ENCODE results near the gene LRRC3.
"Not testable (repeated sequence)": the region's sequence is repeated elsewhere in the genome, so short reads cannot be mapped to it uniquely, and the experiment has no call there.

LRRC3 gene

GRCh38 chr21:44414291-44415072 lies 40.8 kb upstream of the LRRC3 start:
- no peak for FAIRE-seq
- no peak for DNase-seq (ENCODE audit: insufficient read length, low spot score)
- TF ChIP-seq CTCF (IDR thresholded peaks at IDR 0.05; ENCODE audit: insufficient read depth, missing control alignments) = no peak

GRCh38 chr21:44415073-44416025 lies 40.0 kb upstream of the LRRC3 start:
- FAIRE-seq = no peak
- DNase-seq (ENCODE audit: insufficient read length, low spot score) = no peak
- no peak for TF ChIP-seq CTCF (IDR thresholded peaks at IDR 0.05; ENCODE audit: insufficient read depth, missing control alignments)

GRCh38 chr21:44416193-44416592 lies 39.1 kb upstream of the LRRC3 start:
- no peak for DNase-seq (ENCODE audit: insufficient read length, low spot score)
- FAIRE-seq = no peak
- TF ChIP-seq CTCF (IDR thresholded peaks at IDR 0.05; ENCODE audit: insufficient read depth, missing control alignments) = no peak

- FAIRE-seq; DNase-seq (ENCODE audit: insufficient read length, low spot score): not testable (repeated sequence)
These were observed 37.6 kb upstream of the LRRC3 start for GRCh38 chr21:44417621-44418107.

GRCh38 chr21:44418108-44418875 lies 37.0 kb upstream of the LRRC3 start:
- TF ChIP-seq CTCF (IDR thresholded peaks at IDR 0.05; ENCODE audit: insufficient read depth, missing control alignments) = no peak
- no peak for DNase-seq (ENCODE audit: insufficient read length, low spot score)
- no peak for FAIRE-seq

GRCh38 chr21:44418876-44419230 lies 36.5 kb upstream of the LRRC3 start:
- DNase-seq (ENCODE audit: insufficient read length, low spot score) (no peak), FAIRE-seq (no peak)
- TF ChIP-seq CTCF (IDR thresholded peaks at IDR 0.05; ENCODE audit: insufficient read depth, missing control alignments) = no peak

- FAIRE-seq (no peak), DNase-seq (ENCODE audit: insufficient read length, low spot score) (no peak)
- TF ChIP-seq CTCF (IDR thresholded peaks at IDR 0.05; ENCODE audit: insufficient read depth, missing control alignments) = no peak
These were observed 35.6 kb upstream of the LRRC3 start for GRCh38 chr21:44419679-44420078.
